CD4-positive, alpha-beta T cell treated with Interleukin-6 for 4 hours (primary cell): ENCODE measurements around the gene SEC14L2.
"Not testable (repeated sequence)": the region's sequence is repeated elsewhere in the genome, so short reads cannot be mapped to it uniquely, and the experiment has no call there.

Experiments used
- DNase-seq: peaks from one replicate; pipeline ENCODE4 v3.0.0-alpha.2; 2020; ENCODE audit warnings: mixed read lengths

The SEC14L2 gene

DNA sequence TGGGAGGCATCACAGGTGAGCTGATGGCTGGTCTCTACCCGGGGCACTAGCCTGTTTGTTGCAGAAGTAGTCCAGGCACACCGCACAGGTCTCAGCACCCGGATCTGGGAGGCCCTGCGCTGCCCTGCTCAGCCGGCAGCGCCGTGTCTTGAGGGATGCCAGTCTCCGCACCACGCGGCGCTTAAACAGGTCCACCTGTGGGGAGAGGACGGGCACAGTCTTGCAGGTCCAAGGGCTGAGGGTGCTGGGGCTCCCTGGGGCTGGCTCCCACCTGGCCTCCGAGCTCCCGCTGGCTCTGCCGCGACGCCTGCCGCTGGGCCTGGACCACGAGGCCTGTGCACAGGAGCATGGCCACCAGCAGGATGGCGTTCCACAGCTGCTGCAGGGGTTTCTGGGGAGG lies 16.8 kb upstream of the SEC14L2 start:
- DNase-seq = no peak

DNA sequence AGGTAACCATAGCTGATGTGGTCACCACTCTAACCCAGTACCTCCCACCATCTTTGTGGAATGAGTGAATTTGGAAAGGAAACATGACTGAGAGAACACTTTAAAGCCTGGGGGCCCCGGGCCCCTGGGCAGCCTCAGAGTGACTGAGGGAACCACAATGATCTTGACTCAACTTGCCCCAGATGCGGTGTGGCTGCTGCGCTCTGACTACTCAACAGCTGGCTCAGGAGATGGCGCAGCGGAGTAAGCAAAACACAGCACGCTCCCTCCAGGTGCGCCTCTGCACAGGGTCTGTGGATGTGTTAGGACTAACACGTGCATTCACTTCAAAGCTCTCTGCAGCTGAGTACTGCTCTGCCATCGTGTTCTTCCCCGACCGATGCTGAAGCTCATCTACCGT lies 15.6 kb upstream of the SEC14L2 start:
- DNase-seq = no peak

DNA sequence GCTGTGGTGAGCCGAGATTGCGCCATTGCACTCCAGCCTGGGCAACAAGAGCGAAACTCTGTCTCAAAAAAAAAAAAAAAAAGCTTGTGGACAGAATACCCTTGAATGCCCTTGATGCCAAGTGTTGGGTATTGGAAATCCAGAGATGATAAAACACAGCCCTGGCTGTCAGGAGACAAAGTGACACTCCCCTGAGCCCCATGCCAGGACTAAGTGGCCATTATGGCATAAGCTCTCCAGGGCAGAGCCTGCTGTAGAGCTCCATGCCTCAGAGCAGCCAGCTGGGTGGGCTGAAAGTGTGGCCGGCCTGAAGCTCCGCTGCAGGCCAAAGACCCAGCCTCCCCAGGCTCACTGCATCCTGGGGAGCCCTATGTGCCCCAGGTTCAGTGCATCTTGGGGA lies 14.5 kb upstream of the SEC14L2 start:
- no peak for DNase-seq

DNA sequence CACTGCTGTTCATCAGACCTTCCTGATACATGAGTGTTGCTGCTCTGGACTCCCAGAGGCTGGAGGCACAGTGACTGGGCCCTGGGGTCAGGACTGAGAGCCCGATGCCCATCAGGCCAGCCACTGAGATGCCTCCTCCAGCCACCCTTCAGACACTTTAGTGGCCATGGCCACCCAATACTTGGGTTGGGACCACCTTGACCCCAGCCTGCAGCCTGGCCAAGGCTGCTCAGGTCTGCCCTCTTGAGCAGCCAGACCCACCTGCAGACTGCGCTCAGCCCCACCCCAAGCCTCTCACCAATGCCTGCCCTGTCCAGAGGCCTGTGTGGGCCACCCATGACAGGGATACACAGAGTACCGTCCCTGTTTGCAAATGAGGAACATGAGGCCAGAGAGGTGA lies 13.8 kb upstream of the SEC14L2 start:
- DNase-seq = no peak

DNA sequence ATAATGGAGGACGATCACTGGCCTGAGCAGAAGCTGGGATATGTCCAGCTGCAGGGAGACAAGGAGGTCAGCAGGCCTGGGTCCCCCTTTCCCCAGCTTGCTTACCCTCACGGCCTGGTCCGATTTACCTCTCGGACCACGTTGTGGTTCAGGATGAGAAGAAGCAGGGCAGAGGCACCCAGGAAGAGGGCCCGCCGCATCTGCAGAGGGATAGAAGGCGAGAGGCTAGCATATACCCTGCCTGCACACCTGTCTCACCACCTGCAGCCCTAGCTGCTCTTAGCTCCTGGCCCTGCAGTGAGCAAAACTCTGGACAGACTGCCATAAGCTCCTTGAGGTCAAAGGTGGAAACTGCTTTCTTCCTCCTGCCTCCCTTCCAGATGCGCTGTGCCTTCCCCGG lies 10.9 kb upstream of the SEC14L2 start:
- no peak for DNase-seq

DNA sequence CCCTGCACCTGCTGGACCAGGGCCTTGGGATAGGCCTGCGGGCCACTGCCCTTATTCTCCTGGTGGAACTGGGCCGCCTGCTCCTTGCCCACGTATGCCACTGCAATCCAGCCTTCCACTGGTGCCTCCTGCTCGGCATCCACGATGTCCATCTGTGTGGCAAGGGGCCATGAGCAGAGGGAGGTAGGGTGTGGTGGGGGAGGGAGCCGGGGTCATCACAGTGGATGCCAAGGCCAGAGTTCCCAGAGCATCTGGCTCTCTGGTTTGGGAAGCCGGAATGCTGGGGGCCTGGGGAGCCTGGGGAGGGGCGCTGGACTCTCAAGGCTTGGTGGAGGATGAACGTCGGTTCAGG lies 10.2 kb upstream of the SEC14L2 start:
- no peak for DNase-seq

DNA sequence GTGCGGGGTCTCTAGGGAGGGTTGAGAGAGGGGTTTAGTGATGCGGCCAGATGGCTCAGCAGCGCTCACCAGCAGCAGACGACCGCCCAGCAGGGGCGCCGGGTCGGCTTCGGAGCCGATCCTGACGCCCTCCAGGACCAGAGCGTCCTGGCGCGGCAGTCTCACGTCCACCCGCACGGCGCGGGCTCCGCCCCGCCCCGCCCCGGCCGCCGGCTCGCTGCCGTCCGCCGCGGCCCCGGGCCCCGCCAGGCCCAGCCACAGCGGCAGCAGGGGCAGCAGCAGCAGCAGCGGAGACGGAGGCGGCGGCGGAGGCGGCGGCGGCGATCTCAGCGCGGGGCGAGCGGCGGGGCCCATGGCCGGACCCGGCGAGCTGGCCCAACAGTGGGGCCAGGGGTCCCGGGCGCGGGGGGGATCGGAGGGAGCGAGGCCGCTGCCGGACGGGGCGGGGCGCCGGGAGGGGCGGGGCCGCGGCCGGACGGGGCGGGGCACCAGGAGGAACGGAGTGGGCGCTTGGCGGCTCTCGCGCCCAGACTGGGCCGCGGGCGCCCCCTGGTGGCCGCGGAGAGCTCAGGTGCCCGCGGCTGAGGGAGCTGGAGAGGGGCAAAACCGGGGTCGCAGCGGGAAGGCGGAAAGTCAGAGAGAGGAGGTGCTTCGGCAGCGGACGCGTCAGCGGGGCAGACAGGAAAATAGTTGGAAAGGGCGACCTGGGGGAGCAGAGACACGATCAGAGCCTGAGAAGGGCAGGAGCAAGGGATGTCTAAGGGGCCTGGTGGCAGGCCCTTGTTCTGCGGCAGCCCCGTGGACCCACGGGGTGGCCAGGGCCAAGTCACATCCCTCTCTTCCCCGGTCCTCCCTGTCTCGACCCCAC lies 9.6 kb upstream of the SEC14L2 start, which contains the start of gene RNF215:
RNF215 (minus strand) TSS at position 452 of the 868 bp plus-strand sequence; CDS start at position 354, 98 bp downstream.
- DNase-seq = peak; percentile 81

DNA sequence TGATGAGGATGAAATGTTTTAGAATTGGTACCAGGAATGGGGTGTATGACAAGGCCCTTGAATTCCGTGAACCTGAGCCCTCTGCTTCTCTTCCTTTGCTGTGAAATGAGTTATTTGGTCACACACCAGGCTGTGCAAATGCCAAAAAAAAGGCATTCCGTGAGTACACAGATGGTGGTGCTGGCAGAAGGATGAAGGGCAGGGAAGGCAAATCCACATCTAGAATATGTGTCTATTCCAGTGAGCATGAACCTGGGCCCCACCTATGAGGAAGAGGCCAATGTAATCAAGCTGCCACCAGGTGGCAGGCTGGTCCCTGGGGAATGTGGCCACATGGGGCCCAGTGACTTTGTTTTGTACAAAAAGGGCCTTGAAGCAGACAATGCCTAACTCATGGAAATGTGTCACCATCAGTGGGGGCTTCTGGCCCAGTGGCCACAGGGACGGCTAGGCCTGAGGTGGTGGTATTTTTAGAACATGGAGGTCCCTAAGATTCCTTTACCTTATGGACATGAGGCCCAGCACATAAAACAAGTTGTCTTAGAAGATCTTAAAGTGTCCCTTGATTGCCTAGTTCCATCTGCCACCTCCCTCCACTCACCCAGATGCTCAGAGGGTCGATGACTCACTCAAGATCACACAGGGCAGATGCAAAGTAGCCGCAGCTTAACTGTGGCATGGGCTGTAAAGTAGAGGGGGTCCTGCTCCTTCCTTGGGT lies 5.7 kb upstream of the SEC14L2 start:
- peak; percentile 87 for DNase-seq

DNA sequence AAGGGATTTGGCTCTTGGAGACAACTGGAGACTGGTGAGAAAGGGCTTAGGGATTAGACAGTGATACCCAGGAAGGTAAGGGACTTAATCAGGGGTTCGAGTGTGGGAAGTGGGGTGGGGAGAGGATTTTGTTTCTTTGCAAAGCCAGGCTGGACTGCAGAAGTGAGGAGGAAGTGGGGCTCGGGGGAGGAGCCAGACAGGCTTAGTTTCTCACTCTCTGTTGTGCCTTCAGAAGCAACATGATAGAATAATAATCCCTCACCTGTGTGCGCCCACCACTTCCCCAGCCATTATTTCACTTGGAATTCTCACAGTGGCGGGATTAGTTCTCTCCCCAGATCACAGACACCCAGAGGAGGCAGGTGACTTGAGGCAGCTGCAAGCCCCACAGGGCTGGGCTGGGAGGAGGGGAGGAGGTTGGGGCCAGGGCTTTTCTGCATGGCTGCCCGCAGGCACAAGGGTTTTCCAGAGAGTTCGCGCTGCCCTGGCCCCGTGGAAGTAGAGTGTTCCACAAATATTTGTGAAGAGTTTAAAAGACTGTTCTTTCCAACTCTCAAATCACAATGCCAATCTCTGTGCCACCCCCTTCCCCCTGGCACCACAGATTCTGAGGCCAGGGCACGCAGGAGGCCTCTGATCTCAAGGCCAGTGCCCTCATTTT lies 4.0 kb upstream of the SEC14L2 start:
- peak; percentile 35 for DNase-seq

DNA sequence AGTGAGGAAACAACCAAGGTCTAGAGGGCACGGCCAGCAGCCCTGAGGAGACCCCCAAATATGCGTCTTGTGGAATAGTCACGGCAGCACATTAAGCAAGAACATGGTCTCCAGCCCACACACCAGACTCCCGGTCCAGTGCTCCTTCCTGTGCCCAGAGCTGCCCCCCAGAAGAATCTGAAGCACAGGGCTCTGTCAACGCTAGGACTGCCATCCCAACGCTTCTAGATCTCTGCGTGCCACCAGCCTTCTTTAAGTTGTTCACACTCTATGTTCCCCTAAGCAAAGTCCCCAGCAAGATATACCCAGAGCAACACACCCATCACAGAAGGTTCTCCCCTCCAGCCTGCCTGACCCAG lies 3.5 kb upstream of the SEC14L2 start:
- no peak for DNase-seq

DNA sequence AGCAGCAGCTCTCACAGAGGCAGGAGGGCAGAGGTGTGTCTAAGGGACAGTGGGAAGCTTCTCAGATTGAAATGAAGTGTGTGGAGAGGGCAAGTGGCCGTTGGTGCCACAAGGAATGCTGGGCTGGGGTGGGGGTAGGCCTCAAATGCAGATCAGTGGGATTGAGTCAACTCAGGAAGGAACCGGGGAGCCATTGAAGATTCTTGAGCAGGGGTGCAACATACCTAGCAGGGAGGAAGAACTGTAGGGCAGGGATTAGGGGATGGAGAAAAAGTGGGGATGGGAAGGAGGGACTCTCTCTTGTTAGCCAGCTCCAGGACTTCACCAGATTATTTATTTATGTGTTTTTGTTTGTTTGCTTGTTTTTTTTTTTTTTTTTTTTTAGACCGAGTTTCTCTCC lies 2.9 kb upstream of the SEC14L2 start:
- DNase-seq = no peak

DNA sequence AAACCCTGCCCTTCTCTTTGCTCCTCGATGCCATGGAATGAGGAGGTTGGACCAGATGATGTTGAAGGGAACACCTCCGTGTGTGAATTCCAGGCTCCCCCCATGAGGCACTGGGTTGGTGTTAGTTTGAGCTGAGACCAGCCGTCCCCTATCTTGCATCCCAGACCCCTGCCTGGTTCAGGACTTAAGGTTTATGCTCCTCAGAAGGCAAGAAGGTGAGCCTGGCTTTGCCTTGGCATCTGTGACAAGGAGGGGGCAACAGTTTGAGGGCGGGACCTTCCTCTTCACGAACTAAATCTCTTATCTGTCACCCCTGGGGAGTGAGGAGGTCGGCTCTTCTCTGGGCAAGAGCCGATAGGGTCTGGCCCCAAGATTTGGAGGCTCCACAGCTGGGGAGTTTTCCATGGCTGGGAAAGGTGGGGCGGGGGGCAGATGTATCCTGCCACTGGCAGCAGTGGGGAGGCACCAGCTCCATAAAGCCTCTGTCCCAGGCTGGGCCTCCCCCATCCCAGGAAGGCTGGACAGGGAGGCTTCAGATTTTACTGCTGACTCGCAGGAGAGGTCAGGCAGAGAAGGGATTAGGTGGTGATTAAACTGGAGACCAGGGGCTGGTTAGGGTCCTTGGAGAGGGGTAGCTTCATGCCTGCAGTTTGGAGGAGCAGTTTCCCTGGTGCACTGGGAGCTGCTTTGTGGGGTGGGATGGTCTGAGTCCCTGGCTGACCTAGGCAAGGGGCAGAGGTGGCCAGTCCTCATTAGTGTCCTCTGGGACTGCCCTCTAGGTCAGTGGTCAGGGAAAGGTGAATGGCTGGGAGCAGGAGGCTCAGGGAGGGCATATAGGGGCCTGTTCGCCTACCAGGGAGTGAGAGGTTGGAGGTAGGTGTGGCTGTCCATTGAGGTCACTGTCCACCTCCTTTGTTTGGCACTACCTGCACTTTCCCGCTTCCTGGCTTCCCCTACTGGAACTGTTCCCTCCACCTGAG lies 1.1 kb downstream of the SEC14L2 start:
- DNase-seq = peak; percentile 15

DNA sequence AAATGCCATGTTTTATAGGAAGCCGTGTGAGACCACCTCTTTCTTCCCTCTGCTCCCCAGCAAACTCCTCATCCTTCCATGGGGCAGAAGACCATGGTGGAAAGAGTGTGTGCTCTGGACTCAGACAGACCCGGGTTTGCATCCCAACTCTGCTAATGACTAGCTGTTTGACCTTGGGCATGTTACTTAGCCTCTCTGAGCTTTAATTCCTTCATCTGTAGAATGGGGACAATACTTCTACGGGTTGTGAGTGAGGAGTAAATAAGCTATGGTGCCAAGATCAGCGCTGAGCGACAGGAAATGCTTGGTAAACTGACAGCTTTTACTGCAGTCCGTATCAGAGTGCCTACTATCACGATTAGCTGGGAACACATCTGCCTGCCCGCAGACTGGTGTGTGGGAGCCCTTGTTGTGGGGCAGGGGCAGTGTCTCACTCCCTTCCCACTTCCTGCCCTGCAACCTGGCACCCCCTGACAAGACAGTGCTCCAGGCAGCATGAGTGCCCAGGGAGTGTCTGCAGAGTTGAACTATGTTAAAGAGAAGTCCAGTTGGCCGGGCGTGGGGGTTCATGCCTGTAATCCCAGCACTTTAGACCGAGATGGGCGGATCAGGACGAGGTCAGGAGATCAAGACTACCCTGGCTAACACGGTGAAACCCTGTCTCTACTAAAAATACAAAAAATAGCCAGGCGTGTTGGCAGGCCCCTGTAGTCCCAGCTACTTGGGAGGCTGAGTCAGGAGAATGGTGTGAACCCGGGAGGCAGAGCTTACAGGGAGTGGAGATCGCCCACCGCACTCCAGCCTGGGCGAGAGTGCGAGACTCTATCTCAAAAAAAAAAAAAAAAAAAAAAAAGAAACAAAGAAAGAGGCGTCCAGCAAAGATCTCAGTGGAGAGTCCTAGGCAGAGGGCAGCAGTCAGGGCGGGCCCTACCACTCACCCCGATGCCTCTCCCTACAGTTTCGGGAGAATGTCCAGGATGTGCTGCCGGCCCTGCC lies 2.2 kb downstream of the SEC14L2 start:
- DNase-seq = peak; percentile 40

DNA sequence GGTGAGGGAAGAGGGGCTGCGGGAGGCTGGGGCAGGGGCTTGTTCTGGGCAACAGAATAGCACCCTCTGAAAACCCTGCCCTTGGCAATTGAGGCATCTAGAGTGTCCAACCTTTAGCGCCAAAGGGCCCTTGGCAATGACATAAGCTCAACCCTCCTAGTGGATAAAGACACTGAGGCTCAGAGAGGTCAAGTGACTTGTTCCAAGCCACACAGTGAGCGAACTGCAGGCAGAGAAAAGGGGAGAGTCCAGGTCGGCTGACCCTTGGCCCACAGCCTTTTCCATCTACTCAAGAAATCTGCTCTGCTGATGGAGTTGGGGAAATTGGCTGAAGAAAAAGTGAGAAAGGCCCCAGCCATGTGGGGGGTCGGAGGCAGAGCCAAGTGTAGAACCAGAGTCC lies 2.9 kb downstream of the SEC14L2 start:
- no peak for DNase-seq

DNA sequence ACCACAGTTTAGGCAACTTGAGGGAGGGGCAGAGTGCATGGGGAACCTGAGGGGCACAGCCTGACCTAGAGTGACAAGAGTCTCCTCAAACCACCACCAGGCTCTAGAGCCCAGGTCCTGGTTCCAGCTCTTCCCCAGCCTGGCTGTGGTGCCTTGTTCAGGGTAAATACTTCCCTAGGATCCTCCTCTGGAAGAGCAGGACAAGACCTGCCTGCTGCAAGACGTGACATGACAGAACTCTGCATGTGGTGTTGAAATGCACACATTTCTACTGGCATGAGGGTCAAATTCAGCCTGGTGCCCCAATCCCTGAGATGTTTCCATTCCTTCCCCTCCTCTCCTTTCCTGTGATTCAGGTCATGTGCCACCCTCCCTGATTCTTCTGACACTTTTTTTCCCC lies 3.3 kb downstream of the SEC14L2 start:
- DNase-seq = no peak

DNA sequence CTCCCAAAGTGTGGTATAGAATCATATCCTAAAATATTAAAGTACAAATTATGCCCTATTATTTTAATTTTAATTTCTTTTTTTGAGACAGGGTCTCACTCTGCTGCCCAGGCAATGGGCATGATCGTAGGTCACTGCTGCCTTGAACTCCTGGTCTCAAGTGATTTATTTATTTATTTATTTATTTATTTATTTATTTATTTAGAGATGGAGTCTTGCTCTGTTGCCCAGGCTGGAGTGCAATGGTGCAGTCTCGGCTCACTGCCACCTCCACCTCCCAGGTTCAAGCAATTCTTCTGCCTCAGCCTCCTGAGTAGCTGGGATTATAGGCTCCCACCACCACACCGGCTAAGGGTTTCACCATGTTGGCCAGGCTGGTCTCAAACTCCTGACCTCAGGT lies 4.2 kb downstream of the SEC14L2 start:
- not testable (repeated sequence) for DNase-seq

DNA sequence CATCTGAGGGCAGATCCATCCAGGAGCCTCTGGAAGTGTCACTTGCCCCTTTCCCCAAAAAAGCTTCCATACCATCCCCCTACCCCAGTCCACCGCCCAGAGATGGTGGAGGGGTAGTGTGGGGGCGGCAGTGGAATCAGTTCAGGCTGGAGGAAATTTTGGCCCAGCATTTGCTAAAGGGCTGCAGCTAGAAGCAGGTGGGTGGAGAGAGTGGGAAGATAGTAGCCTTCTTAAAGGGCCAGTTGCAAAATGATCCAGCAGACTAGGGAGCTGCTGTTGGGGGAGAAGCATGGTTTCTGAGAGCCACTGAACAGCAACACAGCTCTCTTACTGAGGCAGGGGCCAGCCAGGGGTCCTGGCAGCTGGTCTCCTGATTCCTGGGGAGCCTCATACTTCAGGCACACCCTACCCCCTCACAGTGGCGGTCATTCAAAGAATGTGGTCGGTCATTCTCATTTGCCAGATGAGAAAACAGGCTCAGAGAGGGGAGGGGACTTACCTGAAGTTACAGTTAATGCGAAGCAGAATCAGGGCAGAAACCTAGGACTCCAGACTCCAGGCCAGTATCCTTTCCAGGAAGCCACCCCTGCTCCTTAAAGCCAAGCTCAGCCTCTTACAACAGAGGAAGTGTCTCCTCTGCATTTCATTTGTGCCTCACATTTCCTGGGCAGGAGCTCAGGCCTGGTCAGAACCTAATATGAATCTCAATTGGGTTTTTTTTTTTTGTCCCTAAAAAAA lies 5.4 kb downstream of the SEC14L2 start:
- no peak for DNase-seq

DNA sequence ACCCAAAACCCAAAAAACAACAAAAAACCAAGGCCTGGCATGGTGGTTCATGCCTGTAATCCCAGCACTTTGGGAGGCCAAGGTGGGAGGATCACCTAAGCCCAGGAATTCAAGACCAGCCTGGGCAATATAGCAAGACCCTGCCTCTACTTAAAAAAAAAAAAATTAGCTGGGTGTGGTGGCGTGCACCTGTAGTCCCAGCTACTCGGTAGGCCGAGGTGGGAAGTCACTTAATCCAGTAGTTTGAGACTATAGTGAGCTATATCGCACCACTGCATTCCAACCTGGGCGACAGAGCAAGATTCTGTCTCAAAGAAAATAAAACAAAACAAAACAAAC lies 5.9 kb downstream of the SEC14L2 start:
- DNase-seq = not testable (repeated sequence)

DNA sequence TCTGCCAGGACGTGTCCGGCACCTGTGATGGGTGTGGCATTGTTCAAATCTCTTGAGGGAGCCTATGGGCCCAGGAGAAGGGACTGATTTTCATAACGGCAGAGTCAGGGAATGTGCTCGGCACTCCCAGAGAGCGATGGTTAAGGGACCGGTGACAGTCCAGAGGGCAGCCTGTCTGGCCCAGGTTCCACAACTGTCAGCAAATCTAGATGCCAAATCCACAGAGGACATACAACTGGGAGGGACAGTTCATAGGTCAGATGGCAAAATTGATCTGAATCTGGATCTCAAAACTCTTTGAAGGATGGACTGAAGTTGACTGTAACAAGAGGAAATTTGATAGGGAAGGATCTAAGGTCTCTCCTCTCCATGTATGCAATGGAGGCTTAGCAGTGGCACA lies 7.5 kb downstream of the SEC14L2 start:
- DNase-seq = no peak

DNA sequence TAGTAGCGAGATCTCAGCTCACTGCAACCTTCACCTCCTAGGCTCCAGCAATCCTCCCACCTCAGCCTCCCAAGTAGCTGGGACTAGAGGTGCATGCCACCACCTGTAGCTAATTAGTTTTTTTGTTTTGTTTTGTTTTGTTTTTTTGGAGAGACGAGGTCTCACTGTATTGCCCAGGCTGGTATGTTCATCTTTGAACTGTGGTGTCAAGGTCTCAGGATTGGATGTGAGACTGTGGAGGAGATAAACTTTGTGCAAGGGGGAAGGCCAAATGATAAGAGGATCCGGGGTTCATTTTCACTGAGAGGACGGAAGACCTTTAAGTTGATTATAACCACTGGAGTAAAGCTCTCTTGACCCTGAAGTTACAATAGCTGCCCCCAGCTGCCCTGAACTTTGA lies 8.9 kb downstream of the SEC14L2 start:
- DNase-seq = no peak

DNA sequence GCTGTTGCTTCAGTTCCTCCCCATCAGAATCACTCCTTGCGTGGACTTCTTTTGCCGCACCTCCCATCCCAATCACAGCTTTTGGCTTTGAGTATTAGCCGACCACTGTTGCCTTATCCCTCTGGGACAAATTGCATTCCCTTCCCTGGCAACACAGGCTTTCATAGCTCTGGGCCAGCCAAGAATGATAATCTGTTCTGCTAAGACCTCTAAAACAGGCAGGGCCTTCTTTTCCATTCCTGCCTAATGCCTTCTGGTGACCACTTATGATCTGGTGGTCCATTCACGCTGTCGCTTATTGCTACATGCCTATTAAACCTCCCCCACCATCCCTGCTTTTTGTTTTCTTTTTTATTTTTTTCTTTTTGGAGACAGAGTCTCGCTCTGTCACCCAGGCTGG lies 9.6 kb downstream of the SEC14L2 start:
- DNase-seq = no peak
